ENCODE data around the gene HADHB.
"Not testable (repeated sequence)": the region's sequence is repeated elsewhere in the genome, so short reads cannot be mapped to it uniquely, and the experiment has no call there.

DNA sequence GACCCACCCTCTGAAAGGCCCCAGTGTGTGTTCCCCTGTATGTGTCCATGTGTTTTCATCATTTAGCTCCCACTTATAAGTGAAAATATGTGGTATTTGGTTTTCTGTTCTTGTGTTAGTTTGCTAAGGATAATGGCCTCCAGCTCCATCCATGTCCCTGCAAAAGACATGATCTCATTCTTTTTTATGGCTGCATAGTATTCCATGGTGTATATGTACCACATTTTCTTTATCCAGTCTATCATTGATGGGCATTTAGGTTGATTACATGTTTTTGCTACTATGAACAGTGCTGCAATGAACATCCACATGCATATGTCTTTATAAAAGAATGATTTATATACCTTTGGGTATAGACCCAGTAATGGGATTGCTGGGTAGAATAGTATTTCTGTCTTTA is 79.7 kb downstream of the HADHB start:
- TF ChIP-seq, protein P1, sequence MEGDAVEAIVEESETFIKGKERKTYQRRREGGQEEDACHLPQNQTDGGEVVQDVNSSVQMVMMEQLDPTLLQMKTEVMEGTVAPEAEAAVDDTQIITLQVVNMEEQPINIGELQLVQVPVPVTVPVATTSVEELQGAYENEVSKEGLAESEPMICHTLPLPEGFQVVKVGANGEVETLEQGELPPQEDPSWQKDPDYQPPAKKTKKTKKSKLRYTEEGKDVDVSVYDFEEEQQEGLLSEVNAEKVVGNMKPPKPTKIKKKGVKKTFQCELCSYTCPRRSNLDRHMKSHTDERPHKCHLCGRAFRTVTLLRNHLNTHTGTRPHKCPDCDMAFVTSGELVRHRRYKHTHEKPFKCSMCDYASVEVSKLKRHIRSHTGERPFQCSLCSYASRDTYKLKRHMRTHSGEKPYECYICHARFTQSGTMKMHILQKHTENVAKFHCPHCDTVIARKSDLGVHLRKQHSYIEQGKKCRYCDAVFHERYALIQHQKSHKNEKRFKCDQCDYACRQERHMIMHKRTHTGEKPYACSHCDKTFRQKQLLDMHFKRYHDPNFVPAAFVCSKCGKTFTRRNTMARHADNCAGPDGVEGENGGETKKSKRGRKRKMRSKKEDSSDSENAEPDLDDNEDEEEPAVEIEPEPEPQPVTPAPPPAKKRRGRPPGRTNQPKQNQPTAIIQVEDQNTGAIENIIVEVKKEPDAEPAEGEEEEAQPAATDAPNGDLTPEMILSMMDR (IDR thresholded peaks at IDR 0.05 in 2 of 3, conservative IDR thresholded peaks at IDR 0.05 in 1 of 3; ENCODE audit: control insufficient read depth in 2 of 3, extremely low read depth in 1 of 3, insufficient read depth in 1 of 3, low read depth in 3 of 3, low read length in 3 of 3) = not testable (repeated sequence)
- not testable (repeated sequence) for TF ChIP-seq POLR2AphosphoS5 (IDR thresholded peaks at IDR 0.05; ENCODE audit: low read length); ZNF384 (IDR thresholded peaks at IDR 0.05; ENCODE audit: borderline replicate concordance, low read depth, low read length); NFIC (IDR thresholded peaks at IDR 0.05; ENCODE audit: low read depth, low read length); JUND (IDR thresholded peaks at IDR 0.05; ENCODE audit: low read depth, low read length); TCF7 (IDR thresholded peaks at IDR 0.05; ENCODE audit: borderline replicate concordance); EZH2 (IDR thresholded peaks at IDR 0.05; ENCODE audit: borderline replicate concordance, control insufficient read depth, low read depth, low read length); BCL11A (IDR thresholded peaks at IDR 0.05; ENCODE audit: low read depth, low read length)
- TF ChIP-seq, protein P2, sequence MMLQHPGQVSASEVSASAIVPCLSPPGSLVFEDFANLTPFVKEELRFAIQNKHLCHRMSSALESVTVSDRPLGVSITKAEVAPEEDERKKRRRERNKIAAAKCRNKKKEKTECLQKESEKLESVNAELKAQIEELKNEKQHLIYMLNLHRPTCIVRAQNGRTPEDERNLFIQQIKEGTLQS (IDR thresholded peaks at IDR 0.05; ENCODE audit: borderline replicate concordance, extremely low read depth, low read depth, low read length) = not testable (repeated sequence)
